Panc1 (cell line): ENCODE measurements around the gene GMDS. TPM values are rescaled to one million over a fixed set of nuclear protein-coding genes. Genes with fewer than 3 reads are reported as not detected.

Source experiments
- ATAC-seq: fragments of 200-7000 bp; cut with Tn5 transposase; 2 replicates; pipeline ENCODE4 v1.9.1; 2020; ENCODE audit warnings: mild to moderate bottlenecking, moderate library complexity
- BruUV-seq: library from RNA; stranded (reverse); fragments of 400-500 nt; replicated peaks from 2 replicates; lab custom pipeline; 2021; lab: Mats Ljungman, UMichigan
- CTCF ChIA-PET: fragments of 300-600 bp; sonication (Branson Sonifier 250); formaldehyde crosslinking; loops from one replicate; lab custom pipeline; 2022; ENCODE audit warnings: antibody characterized with exemption; lab: Charles Lee
- POLR2A ChIA-PET: fragments of 300-600 bp; sonication (Branson Sonifier 250); formaldehyde crosslinking; loops from one replicate; lab custom pipeline; 2022; ENCODE audit warnings: antibody characterized with exemption; lab: Charles Lee
- DNase-seq: peaks from one replicate; pipeline ENCODE4 v3.0.0-alpha.2; 2010; ENCODE audit warnings: low read depth, low spot score
- H3K27ac ChIP-seq: 2 replicates; pipeline ENCODE4 v1.5.1; 2011; ENCODE audit warnings: mild to moderate bottlenecking, low read length, inconsistent platforms
- H3K27me3 ChIP-seq: fragments of 200-500 bp; sonication (Bioruptor generic); 2 replicates; pipeline ENCODE4 v1.6.0; 2014; ENCODE audit warnings: low read length, inconsistent platforms; ENCODE audit not compliant: control insufficient read depth, insufficient read depth
- H3K36me3 ChIP-seq: fragments of 200-500 bp; sonication (Bioruptor generic); 2 replicates; pipeline ENCODE4 v1.5.1; 2014; ENCODE audit warnings: inconsistent platforms, mild to moderate bottlenecking, low read length, moderate library complexity; ENCODE audit not compliant: control insufficient read depth, insufficient read depth
- H3K4me1 ChIP-seq: 2 replicates; pipeline ENCODE4 v1.5.1; 2011; ENCODE audit warnings: inconsistent platforms, mild to moderate bottlenecking, low read length, moderate library complexity; ENCODE audit not compliant: control insufficient read depth, insufficient read depth
- H3K4me3 ChIP-seq, 2 experiments: 2 replicates each; pipeline ENCODE4 v1.5.1; 2011 to 2012; ENCODE audit warnings: low read depth in 2 of 2, low read length in 2 of 2, mild to moderate bottlenecking in 2 of 2, inconsistent platforms in 1 of 2, moderate library complexity in 1 of 2
- H3K9me3 ChIP-seq: fragments of 200-500 bp; sonication (Bioruptor generic); 2 replicates; pipeline ENCODE4 v1.5.1; 2014; ENCODE audit warnings: low read depth, mild to moderate bottlenecking, inconsistent platforms, low read length, moderate library complexity; ENCODE audit not compliant: control insufficient read depth, insufficient read depth
- CTCF ChIP-seq: fragments of 450-650 bp; IDR thresholded peaks from 2 replicates; pipeline ENCODE4 v1.5.1; 2017; ENCODE audit warnings: mild to moderate bottlenecking
- POLR2AphosphoS5 ChIP-seq: IDR thresholded peaks from 2 replicates; pipeline ENCODE4 v1.6.1; 2012; ENCODE audit warnings: mild to moderate bottlenecking, low read depth, low read length, moderate library complexity
- SIN3A ChIP-seq: IDR thresholded peaks from 2 replicates; pipeline ENCODE4 v1.6.1; 2012; ENCODE audit warnings: low read depth, mild to moderate bottlenecking, low read length, moderate library complexity, borderline replicate concordance; ENCODE audit not compliant: insufficient read depth
- TCF7L2 ChIP-seq: IDR thresholded peaks from 2 replicates; pipeline ENCODE4 v1.6.1; 2011; ENCODE audit warnings: mild to moderate bottlenecking, low read depth, low read length, inconsistent platforms
- in situ Hi-C: cut with HindIII; loops from 2 replicates; pipeline ENCODE4 v1.10.0; 2016; ENCODE audit warnings: low sequenced_read_pairs, low pct_unique_long_range_greater_than_20kb
- intact Hi-C: fragments of 100-400 bp; cut with micrococcal nuclease; formaldehyde crosslinking; loops from one replicate; pipeline ENCODE4 v1.10.0; 2022; ENCODE audit not compliant: unreplicated experiment
- total RNA-seq: library from RNA; stranded (reverse); gene quantifications from one replicate; pipeline ENCODE4 v1.2.1, GENCODE V29; 2021; ENCODE audit not compliant: unreplicated experiment
- TF ChIP-seq, protein P1 (sequence below), 2 experiments: IDR thresholded peaks; 2 replicates each; pipeline ENCODE4 v1.6.1; 2011 to 2012; ENCODE audit warnings: low read depth in 2 of 2, control low read depth in 1 of 2, low read length in 1 of 2, mild to moderate bottlenecking in 1 of 2, moderate library complexity in 1 of 2; ENCODE audit not compliant: insufficient read depth in 1 of 2

GMDS gene
- total RNA-seq, 1 experiment from 2014 or later, result 9.8 TPM

GRCh38 chr6:1895721-1896120 is 349.7 kb downstream of the GMDS start:
- DNase-seq, result no peak
- Histone ChIP-seq H3K4me3 (no peak overlapping the region), H3K9me3 (no peaks in the 10 kb centered on the region), H3K4me1 (no peaks in the 10 kb centered on the region; the same call in 1 of the 2 replicates), H3K36me3 (no peaks in the 10 kb centered on the region), H3K27me3 (no peaks in the 10 kb centered on the region), H3K27ac (no peak overlapping the region)
- ChIA-PET POLR2A (no interaction called here), CTCF (no interaction called here)
- TF ChIP-seq, protein P1, sequence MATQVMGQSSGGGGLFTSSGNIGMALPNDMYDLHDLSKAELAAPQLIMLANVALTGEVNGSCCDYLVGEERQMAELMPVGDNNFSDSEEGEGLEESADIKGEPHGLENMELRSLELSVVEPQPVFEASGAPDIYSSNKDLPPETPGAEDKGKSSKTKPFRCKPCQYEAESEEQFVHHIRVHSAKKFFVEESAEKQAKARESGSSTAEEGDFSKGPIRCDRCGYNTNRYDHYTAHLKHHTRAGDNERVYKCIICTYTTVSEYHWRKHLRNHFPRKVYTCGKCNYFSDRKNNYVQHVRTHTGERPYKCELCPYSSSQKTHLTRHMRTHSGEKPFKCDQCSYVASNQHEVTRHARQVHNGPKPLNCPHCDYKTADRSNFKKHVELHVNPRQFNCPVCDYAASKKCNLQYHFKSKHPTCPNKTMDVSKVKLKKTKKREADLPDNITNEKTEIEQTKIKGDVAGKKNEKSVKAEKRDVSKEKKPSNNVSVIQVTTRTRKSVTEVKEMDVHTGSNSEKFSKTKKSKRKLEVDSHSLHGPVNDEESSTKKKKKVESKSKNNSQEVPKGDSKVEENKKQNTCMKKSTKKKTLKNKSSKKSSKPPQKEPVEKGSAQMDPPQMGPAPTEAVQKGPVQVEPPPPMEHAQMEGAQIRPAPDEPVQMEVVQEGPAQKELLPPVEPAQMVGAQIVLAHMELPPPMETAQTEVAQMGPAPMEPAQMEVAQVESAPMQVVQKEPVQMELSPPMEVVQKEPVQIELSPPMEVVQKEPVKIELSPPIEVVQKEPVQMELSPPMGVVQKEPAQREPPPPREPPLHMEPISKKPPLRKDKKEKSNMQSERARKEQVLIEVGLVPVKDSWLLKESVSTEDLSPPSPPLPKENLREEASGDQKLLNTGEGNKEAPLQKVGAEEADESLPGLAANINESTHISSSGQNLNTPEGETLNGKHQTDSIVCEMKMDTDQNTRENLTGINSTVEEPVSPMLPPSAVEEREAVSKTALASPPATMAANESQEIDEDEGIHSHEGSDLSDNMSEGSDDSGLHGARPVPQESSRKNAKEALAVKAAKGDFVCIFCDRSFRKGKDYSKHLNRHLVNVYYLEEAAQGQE (IDR thresholded peaks at IDR 0.05; ENCODE audit: insufficient read depth in 1 of 2, low read depth in 2 of 2, low read length in 1 of 2), result no peak
- TF ChIP-seq POLR2AphosphoS5, result no peak
- no peak for TF ChIP-seq SIN3A
- no peak for TF ChIP-seq TCF7L2
- no peak for TF ChIP-seq CTCF
- intact Hi-C loops (no loop called here), in situ Hi-C loops (no loop called here)
- no TSS peak for BruUV-seq
- ATAC-seq, result no peak

DNA sequence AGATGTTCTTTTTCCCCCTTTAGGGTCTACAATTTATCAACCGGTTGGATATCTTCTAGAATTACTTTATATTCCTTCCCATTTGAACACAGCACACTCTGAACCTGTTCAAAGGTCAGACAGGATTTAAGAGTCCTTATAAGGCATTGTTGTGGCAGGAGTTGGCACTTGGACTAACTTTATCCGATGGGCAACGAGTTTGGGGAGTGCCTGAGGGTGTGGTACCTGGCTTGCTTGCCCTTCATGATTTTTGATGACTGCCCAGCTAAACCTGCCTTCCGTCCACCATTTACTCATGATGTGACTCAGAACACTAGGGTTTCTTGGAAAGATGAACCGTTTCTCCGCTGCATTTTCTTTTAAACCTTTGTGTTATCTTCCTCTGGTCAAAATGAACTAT is 350.5 kb downstream of the GMDS start:
- no peak for ATAC-seq
- POLR2A ChIA-PET, result no interaction called here
- intact Hi-C loops (no loop called here), in situ Hi-C loops (no loop called here)
- TF ChIP-seq, protein P1 (IDR thresholded peaks at IDR 0.05; ENCODE audit: insufficient read depth in 1 of 2, low read depth in 2 of 2, low read length in 1 of 2), result no peak
- TF ChIP-seq POLR2AphosphoS5 (no peak), SIN3A (no peak), CTCF (no peak), TCF7L2 (no peak)
- no TSS peak for BruUV-seq
- H3K4me3 ChIP-seq, result no peak overlapping the region
- CTCF ChIA-PET, result no interaction called here
- DNase-seq, result no peak
- H3K9me3 ChIP-seq, result no peaks in the 10 kb centered on the region
- no peaks in the 10 kb centered on the region; the same call in 1 of the 2 replicates for H3K4me1 ChIP-seq
- no peak overlapping the region for H3K27ac ChIP-seq
- H3K27me3 ChIP-seq, result no peaks in the 10 kb centered on the region
- no peaks in the 10 kb centered on the region for H3K36me3 ChIP-seq
